NCI-H2081 treated with DMSO at 0.1 percent for 48 hours (cell line): ENCODE data around the gene DPP6.
"Not testable (repeated sequence)": the region's sequence is repeated elsewhere in the genome, so short reads cannot be mapped to it uniquely, and the experiment has no call there.

ENCODE experiments used
- DNase-seq: peaks from one replicate; lab custom pipeline; 2025; lab: John Stamatoyannopoulos, UW

DPP6 gene

DNA sequence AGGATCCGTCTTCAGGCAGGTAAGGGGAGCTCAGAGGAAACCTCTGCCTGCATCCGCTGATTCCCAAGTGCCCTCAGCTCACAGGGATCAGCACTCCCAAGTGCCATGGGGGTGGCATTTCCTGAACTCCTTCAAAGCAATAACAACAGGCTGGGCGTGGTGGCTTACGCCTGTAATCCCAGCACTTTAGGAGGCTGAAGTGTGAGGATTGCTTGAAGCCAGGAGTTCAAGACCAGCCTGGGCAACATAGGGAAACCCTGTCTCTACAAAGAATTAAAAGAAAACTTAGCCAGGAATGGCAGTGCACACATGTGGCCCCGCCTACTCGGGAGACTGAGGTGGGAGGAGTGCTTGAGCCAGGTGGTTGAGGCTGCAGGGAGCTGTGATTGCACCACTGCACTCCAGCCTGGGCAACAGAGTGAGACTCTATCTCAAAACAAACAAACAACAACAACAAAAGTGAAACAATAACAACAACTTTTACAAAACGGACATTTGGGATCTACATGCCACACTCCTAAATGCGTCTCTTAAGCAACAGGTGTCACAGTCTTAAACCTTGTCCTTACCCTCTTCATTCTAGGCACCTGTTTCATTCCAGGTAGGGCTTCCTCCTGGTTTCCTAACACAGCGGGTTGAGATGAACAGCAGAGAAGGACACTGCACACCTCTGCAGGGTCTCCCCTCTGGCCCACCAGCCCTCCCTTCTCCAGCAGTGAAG lies 877.0 kb downstream of the DPP6 start:
- DNase-seq: no peak

DNA sequence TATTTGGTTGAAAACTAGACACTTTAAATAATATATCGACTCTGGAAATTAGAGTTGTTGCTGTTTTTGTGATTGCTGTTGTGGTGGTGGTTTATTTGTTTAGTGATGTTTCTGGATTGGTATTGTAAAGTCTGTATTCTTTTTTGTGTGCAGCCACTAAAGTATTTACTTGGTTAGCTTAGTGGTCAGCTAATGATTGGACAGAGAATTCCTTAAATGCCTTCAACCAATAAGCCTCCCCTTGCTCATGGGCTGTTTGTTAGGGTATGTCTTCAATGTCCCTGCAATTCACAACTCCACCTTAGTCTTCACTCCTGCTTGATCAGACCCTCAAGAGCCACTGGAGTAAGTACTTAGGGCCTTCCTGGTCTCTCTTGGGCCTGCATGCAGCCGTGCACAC lies 879.7 kb downstream of the DPP6 start:
- DNase-seq: no peak

DNA sequence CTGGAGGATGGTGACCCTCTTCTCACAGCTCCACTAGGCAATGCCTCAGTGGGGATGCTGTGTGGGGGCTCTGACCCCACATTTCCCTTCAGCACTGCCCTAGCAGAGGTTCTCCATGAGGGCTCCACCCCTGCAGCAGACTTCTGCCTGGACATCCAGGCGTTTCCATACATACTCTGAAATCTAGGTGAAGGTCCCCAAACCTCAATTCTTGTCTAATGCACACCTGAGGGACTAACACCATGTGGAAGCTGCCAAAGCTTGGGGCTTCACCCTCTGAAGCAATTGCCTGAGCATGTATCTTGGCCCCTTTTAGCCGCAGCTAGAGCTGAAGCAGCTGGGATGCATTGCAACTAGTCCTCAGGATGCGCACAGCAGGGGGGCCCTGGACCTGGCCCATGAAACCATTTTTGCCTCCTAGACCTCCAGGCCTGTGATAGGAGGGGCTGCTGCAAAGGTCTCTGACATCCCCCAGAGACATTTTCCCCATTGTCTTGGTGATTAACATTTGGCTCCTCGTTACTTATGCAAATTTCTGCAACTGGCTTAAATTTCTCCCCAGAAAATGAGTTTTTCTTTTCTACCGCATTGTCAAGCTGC lies 882.3 kb downstream of the DPP6 start:
- DNase-seq: not testable (repeated sequence)

DNA sequence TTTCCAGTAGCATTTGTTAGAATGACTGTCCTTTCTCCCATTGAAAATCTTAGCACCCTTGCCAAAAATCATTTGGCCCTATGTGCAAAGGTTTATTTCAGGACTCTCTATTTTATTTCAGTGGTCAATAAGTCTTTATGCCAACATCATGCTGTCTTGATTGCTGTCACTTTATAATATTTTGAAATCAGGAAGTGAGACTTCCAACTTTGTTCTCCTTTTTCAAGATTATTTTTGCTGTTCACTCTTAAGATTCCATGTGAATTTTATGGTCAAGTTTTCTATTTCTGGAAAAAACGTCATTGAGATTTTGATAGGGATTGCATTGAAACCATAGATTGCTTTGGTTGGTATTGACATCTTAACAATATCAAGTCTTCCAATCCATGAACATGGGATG lies 885.6 kb downstream of the DPP6 start:
- DNase-seq: no peak

DNA sequence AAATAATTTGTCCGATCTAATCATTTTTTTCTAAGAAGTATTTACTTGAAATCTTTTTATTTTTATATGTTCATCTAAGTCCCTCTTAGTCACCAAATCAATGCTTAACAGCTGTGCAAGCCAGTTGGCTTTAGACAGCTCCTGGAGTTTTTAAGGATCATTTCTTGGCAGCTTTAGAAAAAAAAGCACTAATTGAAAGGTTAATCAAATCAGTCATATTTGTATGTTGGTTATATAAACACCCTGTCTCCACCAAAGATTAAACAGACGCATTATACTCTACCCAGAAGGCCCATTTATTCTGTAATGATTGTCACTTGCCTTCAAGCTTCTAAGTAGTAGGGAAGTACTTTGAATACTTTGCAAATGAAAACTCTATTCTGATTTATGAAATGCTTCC lies 890.5 kb downstream of the DPP6 start:
- DNase-seq: no peak
